Brain pericyte (primary cell): ENCODE measurements around the gene ESPL1.

ENCODE experiments used
- DNase-seq: peaks from one replicate; pipeline ENCODE4 v3.0.0-alpha.2; 2012; ENCODE audit warnings: low read depth, low spot score

The ESPL1 gene

DNA sequence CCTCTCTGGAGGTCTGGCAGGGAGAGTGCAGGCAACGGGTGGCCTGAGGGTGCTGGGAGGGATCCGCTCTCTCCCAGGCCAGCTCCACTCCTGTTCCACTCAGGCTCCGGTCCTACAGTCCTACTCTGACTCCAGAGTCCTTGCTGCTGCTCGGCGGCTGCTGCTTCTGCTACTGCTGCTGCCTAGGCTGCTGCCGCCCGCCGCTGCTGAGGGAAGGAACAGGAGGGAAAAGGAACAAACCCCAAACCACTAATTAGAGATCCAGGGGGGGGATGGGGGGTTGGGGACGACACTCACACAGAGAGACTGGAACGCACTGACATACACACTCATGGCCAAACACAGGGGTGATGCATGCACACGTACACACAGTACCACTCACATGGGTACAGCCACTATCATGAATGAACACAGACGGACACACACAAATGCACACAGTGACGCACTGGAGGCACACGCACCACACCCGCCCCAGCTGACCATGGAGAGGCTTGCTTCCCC is 68.1 kb downstream of the ESPL1 start, which contains the start of gene SP7:
Gene SP7, minus strand, starts transcription at position 174 of the 501 bp plus-strand sequence. CDS start 708 bp downstream, outside the sequence.
- DNase-seq, result no peak

DNA sequence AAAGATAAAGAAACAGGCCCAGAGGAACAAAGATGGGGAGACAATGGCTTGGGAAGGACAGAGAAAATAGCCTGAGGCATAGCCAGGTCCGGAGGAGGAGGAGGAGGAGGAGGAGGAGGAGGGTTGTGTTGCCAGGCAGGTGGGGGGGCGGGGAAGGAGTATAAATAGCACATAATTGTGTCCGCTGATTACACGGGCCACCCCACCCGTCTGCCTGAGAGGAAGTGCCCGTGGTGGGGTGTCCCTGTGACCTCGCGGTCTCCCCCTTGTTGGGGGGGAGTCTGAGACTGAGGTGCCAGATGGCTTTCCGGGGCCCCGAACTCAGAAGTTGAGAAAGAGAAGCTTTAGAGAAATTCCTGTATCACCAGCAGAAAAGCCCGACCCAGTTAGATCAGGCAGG is 69.9 kb downstream of the ESPL1 start:
- DNase-seq, result no peak

DNA sequence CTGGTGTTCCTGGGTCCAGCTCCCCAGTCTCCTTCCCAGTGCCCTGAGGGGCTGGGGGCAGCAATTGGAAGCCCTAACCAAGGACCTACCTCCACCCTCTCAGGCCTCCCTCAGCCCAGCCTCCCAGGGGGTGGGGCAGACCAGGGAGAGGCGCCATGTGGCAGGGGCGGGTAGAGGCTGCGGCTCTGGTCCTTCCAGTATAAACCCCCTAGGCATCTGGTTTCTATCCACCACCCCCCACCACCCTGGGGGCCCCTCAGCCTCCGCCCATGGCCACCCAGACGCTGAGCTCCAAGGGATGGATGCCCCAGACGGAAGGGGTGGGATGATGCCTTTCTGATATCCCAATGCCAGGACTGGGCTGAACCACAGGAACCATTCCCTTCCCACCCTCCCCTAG is 70.8 kb downstream of the ESPL1 start:
- DNase-seq, result no peak

DNA sequence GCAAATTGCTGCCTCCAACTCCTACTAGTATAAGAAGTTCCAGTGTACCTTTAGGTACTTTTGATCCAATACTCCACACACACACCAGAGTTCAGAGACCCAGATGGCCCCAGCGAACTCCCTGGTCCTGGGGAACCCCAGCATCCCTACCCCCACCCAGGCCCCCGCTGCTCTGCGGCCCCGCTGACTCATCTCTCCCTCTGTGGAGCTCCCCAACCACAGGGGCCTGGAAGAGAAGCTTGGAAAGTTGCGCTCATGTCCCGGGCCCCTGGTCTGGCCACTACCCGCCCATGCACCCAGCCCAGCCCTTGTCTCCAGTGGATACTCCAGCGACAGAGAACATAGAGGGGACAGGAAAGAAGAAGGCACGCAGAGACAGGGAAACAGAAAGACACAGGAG is 72.3 kb downstream of the ESPL1 start:
- no peak for DNase-seq
